Activated CD4-positive, CD25-positive, alpha-beta regulatory T cell treated with anti-CD3 and anti-CD28 coated beads, Interleukin-2, amount 50 U/mL, for 72 hours (primary cell): ENCODE data around the gene KCNMB2.
"Not testable (repeated sequence)": the region's sequence is repeated elsewhere in the genome, so short reads cannot be mapped to it uniquely, and the experiment has no call there.

ENCODE experiments used
- DNase-seq: peaks from one replicate; pipeline ENCODE4 v3.0.0; 2021

The KCNMB2 gene

GRCh38 chr3:178520451-178520850 is 15.8 kb upstream of the KCNMB2 start:
- no peak for DNase-seq

DNA sequence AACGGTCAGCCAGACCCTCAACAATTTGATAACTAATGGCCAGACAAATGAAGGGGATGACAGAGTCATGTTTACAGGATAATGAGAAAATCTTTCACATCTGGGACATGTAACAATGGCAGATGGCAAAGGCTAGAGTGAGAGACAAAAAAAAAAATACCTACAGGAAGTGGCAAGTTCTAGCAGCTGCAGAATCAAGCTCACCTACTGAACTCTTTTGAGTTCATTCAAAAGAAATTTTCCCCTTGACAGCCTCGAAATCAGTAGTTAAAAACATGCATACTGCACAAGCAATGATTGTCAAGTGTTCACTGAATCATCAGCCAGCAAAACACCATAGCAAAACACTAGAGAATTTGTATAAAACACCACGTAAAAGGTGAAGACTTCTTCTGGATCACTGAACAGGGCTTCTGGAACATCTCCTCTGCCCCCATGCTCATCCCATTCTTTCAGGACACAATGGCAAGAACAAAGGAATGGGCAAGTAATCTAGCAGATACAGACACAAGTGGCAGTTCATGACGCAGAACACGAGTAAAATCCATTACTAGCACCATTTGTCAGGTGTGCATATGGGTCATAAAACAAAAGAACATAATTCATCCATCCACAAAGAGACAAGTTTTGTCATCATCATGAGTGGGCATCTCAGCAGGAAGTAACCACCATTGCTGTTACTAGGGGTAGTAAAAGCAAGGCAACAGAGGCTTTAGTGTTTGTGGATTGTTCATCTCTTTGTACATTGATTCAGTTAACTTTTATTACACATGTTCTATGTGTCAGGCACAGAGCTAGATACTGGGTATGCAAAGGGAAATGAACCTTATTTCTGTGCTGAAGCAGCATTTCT is 13.8 kb upstream of the KCNMB2 start:
- DNase-seq: no peak

DNA sequence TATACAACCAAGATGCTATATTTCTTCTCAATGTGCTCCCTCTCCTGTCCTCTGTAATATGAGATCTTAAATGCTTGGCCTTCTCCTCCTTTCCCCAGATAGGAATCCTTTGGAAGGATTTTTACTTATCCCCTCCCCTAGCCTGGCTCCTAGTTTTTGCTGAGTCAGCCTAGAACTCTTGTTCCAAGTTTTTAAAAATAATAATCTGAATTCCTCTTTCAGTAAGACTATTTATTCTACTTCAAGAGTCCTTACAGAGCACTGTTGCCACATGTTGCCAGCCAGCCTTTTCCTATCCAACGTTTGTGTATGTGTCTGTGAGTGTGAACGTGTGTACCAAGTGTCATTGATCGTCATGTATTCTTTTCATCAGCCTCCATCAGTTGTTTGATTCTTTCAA is 11.0 kb upstream of the KCNMB2 start:
- no peak for DNase-seq

GRCh38 chr3:178526291-178526690 is 9.9 kb upstream of the KCNMB2 start:
- no peak for DNase-seq

GRCh38 chr3:178527981-178528380 is 8.3 kb upstream of the KCNMB2 start:
- no peak for DNase-seq

DNA sequence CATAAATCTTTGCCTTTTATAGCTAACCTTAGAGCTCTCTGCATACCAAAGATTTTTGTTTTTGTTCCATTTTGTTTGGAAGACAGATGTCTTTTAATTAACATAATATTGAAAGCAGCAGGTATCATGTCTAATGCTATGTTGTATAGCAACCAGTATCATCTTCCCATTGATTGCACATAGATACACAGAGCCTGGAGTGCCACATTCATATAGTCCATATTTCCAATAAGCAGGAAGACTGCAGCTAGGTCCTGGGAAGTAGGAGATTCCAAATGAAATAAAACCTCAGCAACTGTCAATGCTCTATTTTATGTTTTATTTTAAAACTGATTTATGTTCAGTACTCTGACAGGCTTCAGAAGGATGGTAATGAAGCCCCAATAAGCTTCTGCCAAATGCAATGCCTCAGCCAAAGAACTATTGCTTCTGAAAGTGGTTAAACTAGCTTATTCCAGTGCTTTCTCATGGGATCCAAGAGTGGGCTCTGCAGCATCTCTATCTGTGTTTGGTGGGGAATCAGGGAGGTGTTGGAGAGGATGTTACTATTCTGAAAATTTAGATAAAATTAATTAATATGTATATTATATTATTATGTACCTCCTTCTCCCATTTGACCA is 6.5 kb upstream of the KCNMB2 start:
- DNase-seq: no peak

GRCh38 chr3:178532476-178532875 is 3.8 kb upstream of the KCNMB2 start:
- DNase-seq: no peak

GRCh38 chr3:178537122-178537705 is 978 bp downstream of the KCNMB2 start:
- no peak for DNase-seq

- no peak for DNase-seq
Observed at GRCh38 chr3:178538056-178538455, 1.8 kb downstream of the KCNMB2 start.

GRCh38 chr3:178540184-178540583 is 3.9 kb downstream of the KCNMB2 start:
- no peak for DNase-seq

DNA sequence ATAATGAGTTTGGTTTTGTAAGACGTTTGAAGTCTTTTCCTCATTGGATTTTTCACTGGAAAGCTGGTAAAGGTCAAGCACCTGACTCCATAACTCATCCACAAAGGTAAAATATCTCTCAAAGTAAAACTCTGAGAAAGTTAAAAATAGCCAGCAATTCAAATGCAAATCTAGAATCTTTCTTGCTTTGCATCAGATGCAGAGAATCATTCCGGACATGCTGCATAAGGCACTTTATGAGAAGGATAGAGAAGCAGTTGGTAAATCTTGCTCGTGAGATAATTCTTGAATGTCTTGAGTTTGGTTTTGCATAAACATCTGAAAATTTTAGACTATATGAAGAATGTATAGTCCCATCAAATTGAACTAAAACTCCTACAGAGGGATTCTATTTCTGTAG is 9.1 kb downstream of the KCNMB2 start:
- DNase-seq: no peak

DNA sequence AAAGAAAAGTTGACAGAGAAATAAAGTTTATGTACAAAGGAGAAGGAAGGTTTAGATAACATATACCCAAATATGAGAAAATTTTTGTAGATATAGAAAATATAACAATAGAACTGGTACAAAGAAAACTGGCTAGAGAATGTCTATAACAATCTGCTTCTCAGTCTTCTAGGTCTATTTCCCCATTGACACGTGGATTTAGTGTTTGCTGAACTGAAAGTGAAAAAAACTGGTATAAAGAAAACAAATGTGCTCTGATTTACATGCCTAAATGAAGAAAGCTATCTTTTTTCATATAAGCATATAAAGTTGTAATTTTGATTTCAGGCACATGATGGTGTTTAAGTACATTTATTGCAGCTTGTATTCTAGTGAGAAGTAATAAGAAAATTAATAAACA is 9.8 kb downstream of the KCNMB2 start:
- DNase-seq: no peak

GRCh38 chr3:178549426-178549825 is 13.2 kb downstream of the KCNMB2 start:
- DNase-seq: not testable (repeated sequence)

DNA sequence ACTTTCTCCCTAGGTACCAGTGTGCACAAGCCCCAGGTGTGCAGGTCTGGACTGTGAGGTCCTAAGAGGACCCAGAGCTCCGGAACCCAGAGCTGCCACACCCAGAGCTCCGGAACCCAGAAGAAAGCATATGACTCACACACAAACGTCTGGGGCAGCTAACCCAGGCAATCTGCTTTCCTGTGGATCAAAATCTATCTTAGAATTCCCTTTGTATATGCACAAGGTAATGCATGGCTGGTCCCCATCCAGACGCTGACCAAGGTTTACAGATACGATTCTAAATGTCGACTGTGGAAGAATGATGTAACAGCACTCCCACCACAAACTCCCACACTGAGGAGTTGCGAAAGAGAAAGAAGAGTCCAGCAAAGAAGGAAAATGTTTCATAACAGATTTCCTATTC is 15.7 kb downstream of the KCNMB2 start:
- no peak for DNase-seq

GRCh38 chr3:178558637-178559036 is 22.4 kb downstream of the KCNMB2 start:
- no peak for DNase-seq

DNA sequence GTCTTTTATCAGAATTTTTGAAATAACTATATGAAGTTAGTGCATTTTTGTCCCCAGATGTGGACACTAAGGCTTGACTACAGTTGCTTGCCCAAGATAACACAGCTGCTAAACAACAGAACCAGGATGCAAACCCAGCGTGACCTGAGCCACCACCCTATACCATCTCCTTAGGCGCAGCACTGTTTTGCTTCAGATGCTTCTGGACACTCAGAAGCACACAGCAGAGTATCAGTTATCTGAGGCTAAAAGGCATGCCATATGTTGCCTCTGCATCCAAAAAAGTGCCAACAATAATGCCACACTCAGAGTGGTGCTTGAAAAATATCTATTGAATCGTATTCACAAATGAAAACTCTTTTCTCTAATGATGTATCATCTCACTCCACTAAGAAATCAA is 24.5 kb downstream of the KCNMB2 start:
- DNase-seq: no peak

- DNase-seq: no peak
Observed at GRCh38 chr3:178561239-178561638, 25.0 kb downstream of the KCNMB2 start.

GRCh38 chr3:178562143-178562946 is 26.1 kb downstream of the KCNMB2 start:
- DNase-seq: no peak

DNA sequence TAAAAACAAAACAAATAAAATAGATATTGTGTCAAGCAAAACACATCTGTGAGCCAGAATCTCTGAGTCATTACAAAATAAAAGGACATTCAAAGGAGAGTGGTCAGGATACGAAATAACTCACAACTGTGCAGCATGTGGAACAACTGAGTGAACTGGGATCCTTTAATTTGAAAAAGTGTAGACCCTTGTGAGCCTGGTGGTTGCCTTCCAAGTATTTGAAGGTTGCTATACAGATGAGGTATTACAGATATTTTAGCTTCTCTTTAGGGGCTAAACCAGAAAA is 26.7 kb downstream of the KCNMB2 start:
- no peak for DNase-seq

GRCh38 chr3:178567611-178568010 is 31.4 kb downstream of the KCNMB2 start:
- DNase-seq: no peak

- DNase-seq: no peak
Observed at GRCh38 chr3:178568155-178568731, 32.0 kb downstream of the KCNMB2 start.

- no peak for DNase-seq
Observed at GRCh38 chr3:178568911-178569310, 32.7 kb downstream of the KCNMB2 start.

DNA sequence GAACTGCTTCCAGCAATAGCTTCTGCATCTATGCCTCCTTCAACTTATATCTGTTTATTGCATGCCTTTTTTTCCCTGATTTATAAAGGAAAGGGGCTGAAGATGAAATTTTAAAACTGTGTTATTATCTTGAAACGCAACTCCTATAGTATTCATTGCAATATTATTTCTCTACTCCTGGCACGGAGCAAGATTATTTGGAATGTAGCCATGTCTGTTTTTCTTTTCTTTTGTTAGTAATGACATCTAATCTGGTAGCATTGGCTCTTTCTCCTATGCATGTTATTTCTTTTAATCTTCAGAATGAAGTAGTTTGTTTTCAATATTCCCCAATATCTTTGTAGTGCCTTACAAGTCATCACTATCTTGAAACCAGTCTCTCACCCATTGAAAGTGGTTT is 33.6 kb downstream of the KCNMB2 start:
- DNase-seq: no peak
